Measurements from ENCODE around the gene COX4I2.

COX4I2 gene

GRCh38 chr20:31632548-31633338 is 5.0 kb upstream of the COX4I2 start:
- no peak for DNase-seq (ENCODE audit: low read depth)

GRCh38 chr20:31633339-31633914 is 4.3 kb upstream of the COX4I2 start:
- no peak for TF ChIP-seq CTCF (IDR thresholded peaks at IDR 0.05; ENCODE audit: low read length, missing control alignments)

More at GRCh38 chr20:31632548-31633338, 5.0 kb upstream of the COX4I2 start:
- TF ChIP-seq CTCF (IDR thresholded peaks at IDR 0.05; ENCODE audit: low read length, missing control alignments), result no peak
- no peak overlapping the region for H3K4me3 ChIP-seq (replicated peaks; ENCODE audit: low read depth, low read length)

GRCh38 chr20:31638317-31638716 is 605 bp downstream of the COX4I2 start:
- no peak overlapping the region for H3K4me3 ChIP-seq (replicated peaks; ENCODE audit: low read depth, low read length)
- DNase-seq (ENCODE audit: low read depth), result no peak
- no peak for TF ChIP-seq CTCF (IDR thresholded peaks at IDR 0.05; ENCODE audit: low read length, missing control alignments)

More at GRCh38 chr20:31633339-31633914, 4.3 kb upstream of the COX4I2 start:
- no peak overlapping the region for H3K4me3 ChIP-seq (replicated peaks; ENCODE audit: low read depth, low read length)
- peak; percentile 25 for DNase-seq (ENCODE audit: low read depth)

GRCh38 chr20:31638816-31639215 is 1.1 kb downstream of the COX4I2 start:
- no peak for DNase-seq (ENCODE audit: low read depth)
- no peak overlapping the region for H3K4me3 ChIP-seq (replicated peaks; ENCODE audit: low read depth, low read length)
- TF ChIP-seq CTCF (IDR thresholded peaks at IDR 0.05; ENCODE audit: low read length, missing control alignments), result no peak

- TF ChIP-seq CTCF (IDR thresholded peaks at IDR 0.05; ENCODE audit: low read length, missing control alignments), result no peak
These were observed 2.5 kb downstream of the COX4I2 start for GRCh38 chr20:31640259-31640658.

GRCh38 chr20:31641391-31641790 is 3.7 kb downstream of the COX4I2 start:
- TF ChIP-seq CTCF (IDR thresholded peaks at IDR 0.05; ENCODE audit: low read length, missing control alignments), result no peak
- H3K4me3 ChIP-seq (replicated peaks; ENCODE audit: low read depth, low read length), result no peak overlapping the region
- no peak for DNase-seq (ENCODE audit: low read depth)

More at GRCh38 chr20:31640259-31640658, 2.5 kb downstream of the COX4I2 start:
- no peak for DNase-seq (ENCODE audit: low read depth)
- no peak overlapping the region for H3K4me3 ChIP-seq (replicated peaks; ENCODE audit: low read depth, low read length)

All from fibroblast of pulmonary artery (primary cell).